Prostate gland (tissue), 2 donors: Measurements from ENCODE around the gene GTPBP1.

Experiments
- POLR2A ChIP-seq: fragments of 450-650 bp; IDR thresholded peaks from one replicate; pipeline ENCODE4 v1.6.1; 2016; ENCODE audit warnings: antibody characterized with exemption, mild to moderate bottlenecking
- POLR2AphosphoS5 ChIP-seq: sonication (generic); formaldehyde crosslinking; IDR thresholded peaks from one replicate; pipeline ENCODE4 v1.6.1; 2017; ENCODE audit warnings: antibody characterized with exemption
- TF ChIP-seq, protein P1 (sequence below), 4 experiments: fragments of 200-600 bp in 2 of 4; fragments of 450-650 bp in 2 of 4; sonication (generic) in 2 of 4; IDR thresholded peaks; 1 replicate in 3 of 4; 2 replicates in 1 of 4; pipeline ENCODE4 v1.5.1; 2016 to 2019; ENCODE audit warnings: antibody characterized with exemption in 4 of 4, mild to moderate bottlenecking in 2 of 4, moderate library complexity in 2 of 4

- TF ChIP-seq POLR2A (no peak), POLR2AphosphoS5 (no peak)
- TF ChIP-seq, protein P1, sequence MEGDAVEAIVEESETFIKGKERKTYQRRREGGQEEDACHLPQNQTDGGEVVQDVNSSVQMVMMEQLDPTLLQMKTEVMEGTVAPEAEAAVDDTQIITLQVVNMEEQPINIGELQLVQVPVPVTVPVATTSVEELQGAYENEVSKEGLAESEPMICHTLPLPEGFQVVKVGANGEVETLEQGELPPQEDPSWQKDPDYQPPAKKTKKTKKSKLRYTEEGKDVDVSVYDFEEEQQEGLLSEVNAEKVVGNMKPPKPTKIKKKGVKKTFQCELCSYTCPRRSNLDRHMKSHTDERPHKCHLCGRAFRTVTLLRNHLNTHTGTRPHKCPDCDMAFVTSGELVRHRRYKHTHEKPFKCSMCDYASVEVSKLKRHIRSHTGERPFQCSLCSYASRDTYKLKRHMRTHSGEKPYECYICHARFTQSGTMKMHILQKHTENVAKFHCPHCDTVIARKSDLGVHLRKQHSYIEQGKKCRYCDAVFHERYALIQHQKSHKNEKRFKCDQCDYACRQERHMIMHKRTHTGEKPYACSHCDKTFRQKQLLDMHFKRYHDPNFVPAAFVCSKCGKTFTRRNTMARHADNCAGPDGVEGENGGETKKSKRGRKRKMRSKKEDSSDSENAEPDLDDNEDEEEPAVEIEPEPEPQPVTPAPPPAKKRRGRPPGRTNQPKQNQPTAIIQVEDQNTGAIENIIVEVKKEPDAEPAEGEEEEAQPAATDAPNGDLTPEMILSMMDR (IDR thresholded peaks at IDR 0.05), result no peak
Measured at GRCh38 chr22:38699143-38699542, 6.6 kb upstream of the GTPBP1 start.
